Measurements from ENCODE around the gene NUAK2. TPM values are rescaled to one million over a fixed set of nuclear protein-coding genes. Genes with fewer than 3 reads are reported as not detected.

NUAK2 gene
- total RNA-seq, 6 experiments from 2014 or later: 0.88 to 5.1 (median 2.1) TPM

DNA sequence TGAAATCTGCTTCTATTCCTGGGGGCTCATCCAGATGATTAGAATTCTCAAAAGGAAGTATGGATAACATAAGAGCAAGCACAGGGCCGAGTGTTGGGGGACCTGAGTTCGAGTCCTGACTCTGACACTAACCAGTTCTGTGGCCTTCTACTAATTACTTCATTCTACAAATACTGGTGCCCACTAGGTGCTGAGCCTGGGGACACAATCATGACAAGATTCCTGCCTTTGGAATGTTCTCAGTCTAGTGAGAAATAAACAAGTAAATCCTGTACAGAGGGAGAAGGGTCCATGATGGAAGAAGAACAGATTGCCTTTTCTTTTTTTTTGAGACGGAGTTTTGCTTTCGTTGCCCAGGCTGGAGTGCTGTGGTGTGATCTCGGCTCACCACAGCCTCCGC, 2.2 kb upstream of the NUAK2 start:
- Histone ChIP-seq H3K4me3 (no peak overlapping the region), H3K27ac (no peak overlapping the region), H3K27me3 (no peaks in the 10 kb centered on the region), H3K4me1 (peaks cover 0 to 21% (median 4%) of the 10 kb centered on the region in 4 donors), H3K9me3 (no peaks in the 10 kb centered on the region), H3K36me3 (no peaks in the 10 kb centered on the region)
- WGBS (ENCODE audit: insufficient coverage, low coverage, low lambda C conversion rate, missing lambda C conversion rate): 89% methylated on average over 2 of the region's 6 CpGs
- intact Hi-C loops (cut with DNase I): no loop called here
- ATAC-seq: no peak
- TF ChIP-seq POLR2A (IDR thresholded peaks at IDR 0.05): no peak
- TF ChIP-seq, protein P1, sequence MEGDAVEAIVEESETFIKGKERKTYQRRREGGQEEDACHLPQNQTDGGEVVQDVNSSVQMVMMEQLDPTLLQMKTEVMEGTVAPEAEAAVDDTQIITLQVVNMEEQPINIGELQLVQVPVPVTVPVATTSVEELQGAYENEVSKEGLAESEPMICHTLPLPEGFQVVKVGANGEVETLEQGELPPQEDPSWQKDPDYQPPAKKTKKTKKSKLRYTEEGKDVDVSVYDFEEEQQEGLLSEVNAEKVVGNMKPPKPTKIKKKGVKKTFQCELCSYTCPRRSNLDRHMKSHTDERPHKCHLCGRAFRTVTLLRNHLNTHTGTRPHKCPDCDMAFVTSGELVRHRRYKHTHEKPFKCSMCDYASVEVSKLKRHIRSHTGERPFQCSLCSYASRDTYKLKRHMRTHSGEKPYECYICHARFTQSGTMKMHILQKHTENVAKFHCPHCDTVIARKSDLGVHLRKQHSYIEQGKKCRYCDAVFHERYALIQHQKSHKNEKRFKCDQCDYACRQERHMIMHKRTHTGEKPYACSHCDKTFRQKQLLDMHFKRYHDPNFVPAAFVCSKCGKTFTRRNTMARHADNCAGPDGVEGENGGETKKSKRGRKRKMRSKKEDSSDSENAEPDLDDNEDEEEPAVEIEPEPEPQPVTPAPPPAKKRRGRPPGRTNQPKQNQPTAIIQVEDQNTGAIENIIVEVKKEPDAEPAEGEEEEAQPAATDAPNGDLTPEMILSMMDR (IDR thresholded peaks at IDR 0.05): no peak
- DNase-seq: no peak

DNA sequence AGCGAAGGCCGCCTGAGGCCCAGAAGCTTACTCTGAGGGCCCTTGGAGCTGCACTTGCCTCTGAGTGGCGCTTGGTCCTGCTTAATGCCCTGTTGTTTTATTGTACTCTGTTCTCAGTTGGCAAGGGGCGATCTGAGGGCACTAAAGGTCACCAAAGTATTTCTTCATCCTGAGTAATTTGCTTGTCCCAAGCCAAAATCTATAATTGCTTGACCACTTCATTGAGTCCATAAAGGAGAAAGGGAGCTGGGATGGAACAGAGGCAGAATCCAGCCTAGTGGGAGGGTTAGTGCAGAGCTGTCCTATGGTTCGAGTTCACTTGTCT, 376 bp upstream of the NUAK2 start:
- Histone ChIP-seq H3K27me3 (no peaks in the 10 kb centered on the region), H3K9me3 (no peaks in the 10 kb centered on the region), H3K27ac (peak overlapping the region; percentile 64 to 85 (median 81)), H3K4me1 (peaks cover 0 to 39% (median 13%) of the 10 kb centered on the region in 4 donors), H3K36me3 (no peaks in the 10 kb centered on the region), H3K4me3 (peak overlapping the region; percentile 57 to 91 (median 72))
- TF ChIP-seq, protein P1 (IDR thresholded peaks at IDR 0.05): no peak
- intact Hi-C loops (cut with DNase I): no loop called here
- WGBS (ENCODE audit: insufficient coverage, low coverage, low lambda C conversion rate, missing lambda C conversion rate): 19% methylated on average over 5 of the region's 5 CpGs
- no peak for ATAC-seq
- no peak for DNase-seq

DNA sequence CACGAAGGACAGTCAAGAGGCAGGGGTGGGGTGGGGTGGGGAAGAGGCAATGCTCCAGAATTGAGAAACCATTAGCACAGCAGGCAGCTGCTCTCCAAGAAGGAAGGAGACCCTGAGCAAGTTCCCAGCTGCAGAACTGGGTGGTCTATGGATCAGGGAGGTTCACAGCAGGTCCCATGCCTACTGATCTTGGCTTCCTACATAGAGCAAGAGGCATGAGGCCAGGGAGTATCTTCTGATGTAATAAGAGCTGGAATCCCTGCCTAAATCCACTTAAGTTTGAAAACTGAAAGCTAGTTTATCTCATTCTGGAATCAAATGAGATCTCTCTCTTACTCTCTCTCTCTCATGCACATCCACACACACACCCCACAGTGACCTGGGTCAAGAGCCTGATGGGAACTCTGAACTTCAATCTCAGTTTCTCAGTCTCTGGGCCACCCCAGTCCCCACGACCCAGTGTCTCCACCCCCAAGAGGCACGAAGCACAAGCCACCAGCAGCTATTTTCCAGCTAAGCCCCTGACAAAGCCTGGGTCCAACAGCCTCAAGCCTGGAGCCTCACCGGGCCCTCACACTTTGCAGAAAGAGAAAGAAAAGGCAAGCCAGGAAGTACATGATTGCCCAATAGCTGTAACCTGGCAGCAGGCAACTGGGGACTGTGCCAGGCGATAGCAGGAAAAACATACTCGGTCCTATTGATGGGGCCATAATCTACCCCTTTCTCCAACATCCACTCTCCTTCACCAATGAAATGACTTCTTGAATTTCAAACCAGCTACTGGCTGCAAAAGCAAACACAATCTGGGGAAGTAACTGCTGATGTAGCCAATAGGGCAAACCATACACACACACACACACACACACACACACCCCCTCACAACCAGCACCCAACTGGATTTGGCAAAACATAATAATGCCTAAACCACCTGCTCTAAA, 2.2 kb downstream of the NUAK2 start:
- WGBS (ENCODE audit: insufficient coverage, low coverage, low lambda C conversion rate, missing lambda C conversion rate): 2% methylated on average over 5 of the region's 6 CpGs
- H3K4me3 ChIP-seq: peak overlapping the region; percentile 57 to 91 (median 72)
- H3K27me3 ChIP-seq: no peaks in the 10 kb centered on the region
- peak; percentile 77 to 87 (median 83) for DNase-seq
- H3K4me1 ChIP-seq: peaks cover 0 to 60% (median 22%) of the 10 kb centered on the region in 4 donors
- peak; percentile 29 to 66 (median 43) for ATAC-seq
- intact Hi-C loops (cut with DNase I): no loop called here
- no peaks in the 10 kb centered on the region for H3K36me3 ChIP-seq
- TF ChIP-seq POLR2A (IDR thresholded peaks at IDR 0.05): no peak
- TF ChIP-seq, protein P1 (IDR thresholded peaks at IDR 0.05): no peak
- H3K9me3 ChIP-seq: no peaks in the 10 kb centered on the region
- H3K27ac ChIP-seq: peak overlapping the region; percentile 47 to 81 (median 61)

DNA sequence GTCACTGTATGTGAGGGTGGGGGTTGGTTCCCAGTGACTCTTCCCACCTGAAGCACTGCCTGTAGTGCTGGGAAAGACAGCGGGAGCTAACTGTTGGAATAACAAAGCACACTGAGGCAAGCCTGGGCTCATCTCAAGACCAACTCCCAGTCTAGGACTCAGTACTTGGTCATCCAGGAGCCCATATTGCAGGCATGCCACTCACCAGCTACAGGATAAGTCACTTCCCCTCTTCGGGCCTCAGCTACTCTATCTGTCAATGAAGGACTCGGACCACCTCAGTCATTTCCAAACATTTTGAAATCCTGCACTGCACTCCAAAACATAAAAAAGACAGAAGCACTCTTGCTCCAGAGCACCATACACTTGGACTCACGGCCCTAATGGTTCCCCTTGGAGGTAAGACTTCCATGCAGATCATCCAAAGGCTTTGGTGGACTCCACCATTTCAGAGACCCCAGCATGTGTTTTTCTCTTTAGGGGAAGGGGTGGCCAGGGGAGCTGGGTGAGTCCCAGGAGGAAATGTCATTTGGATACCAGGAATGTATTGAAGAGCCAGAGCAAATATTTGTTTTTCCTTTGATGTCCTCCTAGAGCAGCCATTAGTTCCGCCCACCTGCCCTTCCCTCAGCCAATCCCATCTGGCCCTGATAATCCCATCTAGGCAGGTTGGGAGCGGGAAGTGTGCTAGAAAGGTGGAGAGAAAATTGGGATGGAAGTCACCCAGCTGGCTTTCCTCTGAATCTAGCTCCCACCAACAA, 3.1 kb downstream of the NUAK2 start:
- H3K4me3 ChIP-seq: peak overlapping the region in 2 of 3 donors; percentile 47 to 91

More for the DNA sequence above, 3.1 kb downstream of the NUAK2 start:
- intact Hi-C loops (cut with DNase I): no loop called here
- 23% methylated on average over 5 of the region's 6 CpGs for WGBS (ENCODE audit: insufficient coverage, low coverage, low lambda C conversion rate, missing lambda C conversion rate)
- H3K27ac ChIP-seq: peak overlapping the region; percentile 47 to 81 (median 61)
- no peaks in the 10 kb centered on the region for H3K36me3 ChIP-seq
- DNase-seq (peak; percentile 60 to 82 (median 76)), ATAC-seq (peak; percentile 40 to 55 (median 50))
- no peak for TF ChIP-seq POLR2A (IDR thresholded peaks at IDR 0.05)
- TF ChIP-seq, protein P1 (IDR thresholded peaks at IDR 0.05): no peak
- H3K4me1 ChIP-seq: peaks cover 0 to 65% (median 22%) of the 10 kb centered on the region in 4 donors
- no peaks in the 10 kb centered on the region for H3K27me3 ChIP-seq
- no peaks in the 10 kb centered on the region for H3K9me3 ChIP-seq
